Prostate gland (tissue), 2 donors: ENCODE data around the gene AP3D1.

Source experiments
- POLR2AphosphoS5 ChIP-seq: sonication (generic); formaldehyde crosslinking; IDR thresholded peaks from one replicate; pipeline ENCODE4 v1.6.1; 2017; ENCODE audit warnings: antibody characterized with exemption
- TF ChIP-seq, protein P1 (sequence below), 4 experiments: fragments of 200-600 bp in 2 of 4; fragments of 450-650 bp in 2 of 4; sonication (generic) in 2 of 4; IDR thresholded peaks; 1 replicate in 3 of 4; 2 replicates in 1 of 4; pipeline ENCODE4 v1.5.1; 2016 to 2019; ENCODE audit warnings: antibody characterized with exemption in 4 of 4, mild to moderate bottlenecking in 2 of 4, moderate library complexity in 2 of 4

- TF ChIP-seq, protein P1, sequence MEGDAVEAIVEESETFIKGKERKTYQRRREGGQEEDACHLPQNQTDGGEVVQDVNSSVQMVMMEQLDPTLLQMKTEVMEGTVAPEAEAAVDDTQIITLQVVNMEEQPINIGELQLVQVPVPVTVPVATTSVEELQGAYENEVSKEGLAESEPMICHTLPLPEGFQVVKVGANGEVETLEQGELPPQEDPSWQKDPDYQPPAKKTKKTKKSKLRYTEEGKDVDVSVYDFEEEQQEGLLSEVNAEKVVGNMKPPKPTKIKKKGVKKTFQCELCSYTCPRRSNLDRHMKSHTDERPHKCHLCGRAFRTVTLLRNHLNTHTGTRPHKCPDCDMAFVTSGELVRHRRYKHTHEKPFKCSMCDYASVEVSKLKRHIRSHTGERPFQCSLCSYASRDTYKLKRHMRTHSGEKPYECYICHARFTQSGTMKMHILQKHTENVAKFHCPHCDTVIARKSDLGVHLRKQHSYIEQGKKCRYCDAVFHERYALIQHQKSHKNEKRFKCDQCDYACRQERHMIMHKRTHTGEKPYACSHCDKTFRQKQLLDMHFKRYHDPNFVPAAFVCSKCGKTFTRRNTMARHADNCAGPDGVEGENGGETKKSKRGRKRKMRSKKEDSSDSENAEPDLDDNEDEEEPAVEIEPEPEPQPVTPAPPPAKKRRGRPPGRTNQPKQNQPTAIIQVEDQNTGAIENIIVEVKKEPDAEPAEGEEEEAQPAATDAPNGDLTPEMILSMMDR (IDR thresholded peaks at IDR 0.05): peak in 1 of 4 experiments; percentile 49
- TF ChIP-seq POLR2AphosphoS5: peak; percentile 71
These were observed 86.4 kb downstream of the AP3D1 start for GRCh38 chr19:2064788-2065524.
